Left hindlimb (tissue), 1 donor: ENCODE data around the gene KLHL29.
"Not testable (repeated sequence)": the region's sequence is repeated elsewhere in the genome, so short reads cannot be mapped to it uniquely, and the experiment has no call there.

ENCODE experiments used
- DNase-seq: peaks from one replicate; pipeline ENCODE4 v3.0.0-alpha.2; 2018

Gene KLHL29

GRCh38 chr2:23384551-23385343, at the start of gene KLHL29:
TSS of gene KLHL29 (plus strand) at chr2:23385179. CDS start at chr2:23562197, 177,018 bp downstream.
- DNase-seq = peak; percentile 88

GRCh38 chr2:23335550-23335949, 49.4 kb upstream of the KLHL29 start:
- no peak for DNase-seq

GRCh38 chr2:23342075-23342474, 42.9 kb upstream of the KLHL29 start:
- no peak for DNase-seq

GRCh38 chr2:23346029-23346428, 39.0 kb upstream of the KLHL29 start:
- no peak for DNase-seq

GRCh38 chr2:23346781-23347180, 38.2 kb upstream of the KLHL29 start:
- no peak for DNase-seq

GRCh38 chr2:23347471-23348092, 37.4 kb upstream of the KLHL29 start:
- DNase-seq = no peak

GRCh38 chr2:23348093-23348481, 36.9 kb upstream of the KLHL29 start:
- DNase-seq = not testable (repeated sequence)

GRCh38 chr2:23349508-23349907, 35.5 kb upstream of the KLHL29 start:
- DNase-seq = no peak

- no peak for DNase-seq
These were observed 34.8 kb upstream of the KLHL29 start for GRCh38 chr2:23350041-23350791.

- DNase-seq = no peak
These were observed 34.1 kb upstream of the KLHL29 start for GRCh38 chr2:23350792-23351355.

GRCh38 chr2:23351388-23352141, 33.4 kb upstream of the KLHL29 start:
- DNase-seq = peak; percentile 87

GRCh38 chr2:23354554-23354953, 30.4 kb upstream of the KLHL29 start:
- DNase-seq = no peak

- no peak for DNase-seq
These were observed 30.0 kb upstream of the KLHL29 start for GRCh38 chr2:23355001-23355400.

GRCh38 chr2:23356711-23357110, 28.3 kb upstream of the KLHL29 start:
- DNase-seq = no peak

GRCh38 chr2:23359631-23360567, 25.1 kb upstream of the KLHL29 start:
- DNase-seq = no peak

- no peak for DNase-seq
These were observed 24.3 kb upstream of the KLHL29 start for GRCh38 chr2:23360571-23361125.

- no peak for DNase-seq
These were observed 23.8 kb upstream of the KLHL29 start for GRCh38 chr2:23361152-23361551.

- no peak for DNase-seq
These were observed 21.7 kb upstream of the KLHL29 start for GRCh38 chr2:23363268-23363667.

- no peak for DNase-seq
These were observed 21.1 kb upstream of the KLHL29 start for GRCh38 chr2:23363831-23364230.

GRCh38 chr2:23366720-23367119, 18.3 kb upstream of the KLHL29 start:
- no peak for DNase-seq

- no peak for DNase-seq
These were observed 17.2 kb upstream of the KLHL29 start for GRCh38 chr2:23367760-23368159.
